ENCODE measurements around the gene TGFBR3L. TPM values are rescaled to one million over a fixed set of nuclear protein-coding genes. Genes with fewer than 3 reads are reported as not detected.

Gene TGFBR3L
- total RNA-seq, 2 donors from 2014 or later: 9.9 TPM; not detected in 1

- H3K36me3 ChIP-seq (replicated peaks in 1 of 2; ENCODE audit: insufficient read depth in 1 of 2, low read depth in 2 of 2): no peaks in the 10 kb centered on the region
- ATAC-seq: no peak
- WGBS, 2 donors: 92 to 94% methylated on average over 25 to 28 of the region's 31 CpGs
These were observed 7.6 kb downstream of the TGFBR3L start for GRCh38 chr19:7921967-7922835.

GRCh38 chr19:7922836-7923195, 8.2 kb downstream of the TGFBR3L start:
- intact Hi-C loops (cut with DNase I): no loop called here
- H3K27me3 ChIP-seq: no peaks in the 10 kb centered on the region
- H3K4me1 ChIP-seq: peaks cover 50% of the 10 kb centered on the region
- no peak overlapping the region for H3K4me3 ChIP-seq
- no peak for ATAC-seq
- H3K9me3 ChIP-seq: no peaks in the 10 kb centered on the region
- no peak for TF ChIP-seq POLR2A (IDR thresholded peaks at IDR 0.05)
- TF ChIP-seq CTCF (IDR thresholded peaks at IDR 0.05): no peak
- no peak for DNase-seq
- H3K36me3 ChIP-seq (replicated peaks in 1 of 2; ENCODE audit: insufficient read depth in 1 of 2, low read depth in 2 of 2): no peaks in the 10 kb centered on the region
- WGBS, 2 donors: 77 to 85% methylated on average over 7 to 8 of the region's 8 CpGs
- no peak overlapping the region for H3K27ac ChIP-seq

More at GRCh38 chr19:7921967-7922835, 7.6 kb downstream of the TGFBR3L start:
- Histone ChIP-seq H3K4me3 (no peak overlapping the region), H3K27ac (no peak overlapping the region), H3K4me1 (peaks cover 55% of the 10 kb centered on the region), H3K27me3 (no peaks in the 10 kb centered on the region), H3K9me3 (no peaks in the 10 kb centered on the region)
- no peak for DNase-seq
- TF ChIP-seq POLR2A (IDR thresholded peaks at IDR 0.05) (no peak), CTCF (IDR thresholded peaks at IDR 0.05) (no peak)
- intact Hi-C loops (cut with DNase I): no loop called here

GRCh38 chr19:7923295-7924191, 8.9 kb downstream of the TGFBR3L start:
- H3K9me3 ChIP-seq: no peaks in the 10 kb centered on the region
- intact Hi-C loops (cut with DNase I): no loop called here
- no peaks in the 10 kb centered on the region for H3K27me3 ChIP-seq
- H3K4me3 ChIP-seq: no peak overlapping the region
- H3K4me1 ChIP-seq: peaks cover 55% of the 10 kb centered on the region
- ATAC-seq (no peak), DNase-seq (no peak)
- H3K36me3 ChIP-seq (replicated peaks in 1 of 2; ENCODE audit: insufficient read depth in 1 of 2, low read depth in 2 of 2): no peaks in the 10 kb centered on the region
- WGBS, 2 donors: 84 to 89% methylated on average over 9 to 31 of the region's 31 CpGs
- no peak for TF ChIP-seq CTCF (IDR thresholded peaks at IDR 0.05)
- no peak for TF ChIP-seq POLR2A (IDR thresholded peaks at IDR 0.05)
- no peak overlapping the region for H3K27ac ChIP-seq

- DNase-seq (no peak), ATAC-seq (no peak)
- intact Hi-C loops (cut with DNase I): no loop called here
- no peaks in the 10 kb centered on the region for H3K36me3 ChIP-seq (replicated peaks in 1 of 2; ENCODE audit: insufficient read depth in 1 of 2, low read depth in 2 of 2)
- H3K27ac ChIP-seq: no peak overlapping the region
- TF ChIP-seq CTCF (IDR thresholded peaks at IDR 0.05) (no peak), POLR2A (IDR thresholded peaks at IDR 0.05) (no peak)
- WGBS, 2 donors: 44 to 50% methylated on average over 7 to 11 of the region's 12 CpGs
- H3K4me3 ChIP-seq: no peak overlapping the region
- H3K4me1 ChIP-seq: peaks cover 51% of the 10 kb centered on the region
- H3K27me3 ChIP-seq: no peaks in the 10 kb centered on the region
- H3K9me3 ChIP-seq: no peaks in the 10 kb centered on the region
These were observed 9.6 kb downstream of the TGFBR3L start for GRCh38 chr19:7924241-7924640.

Measured in body of pancreas (tissue), 4 donors.